Kidney capillary endothelial cell (primary cell): ENCODE measurements around the gene SOX15.
A peak's percentile ranks its signal among the peaks of the same experiment; 100 is the strongest.

Source experiments
- DNase-seq: peaks from one replicate; pipeline ENCODE4 v3.0.0-alpha.2; 2018; ENCODE audit warnings: low spot score

The SOX15 gene

DNA sequence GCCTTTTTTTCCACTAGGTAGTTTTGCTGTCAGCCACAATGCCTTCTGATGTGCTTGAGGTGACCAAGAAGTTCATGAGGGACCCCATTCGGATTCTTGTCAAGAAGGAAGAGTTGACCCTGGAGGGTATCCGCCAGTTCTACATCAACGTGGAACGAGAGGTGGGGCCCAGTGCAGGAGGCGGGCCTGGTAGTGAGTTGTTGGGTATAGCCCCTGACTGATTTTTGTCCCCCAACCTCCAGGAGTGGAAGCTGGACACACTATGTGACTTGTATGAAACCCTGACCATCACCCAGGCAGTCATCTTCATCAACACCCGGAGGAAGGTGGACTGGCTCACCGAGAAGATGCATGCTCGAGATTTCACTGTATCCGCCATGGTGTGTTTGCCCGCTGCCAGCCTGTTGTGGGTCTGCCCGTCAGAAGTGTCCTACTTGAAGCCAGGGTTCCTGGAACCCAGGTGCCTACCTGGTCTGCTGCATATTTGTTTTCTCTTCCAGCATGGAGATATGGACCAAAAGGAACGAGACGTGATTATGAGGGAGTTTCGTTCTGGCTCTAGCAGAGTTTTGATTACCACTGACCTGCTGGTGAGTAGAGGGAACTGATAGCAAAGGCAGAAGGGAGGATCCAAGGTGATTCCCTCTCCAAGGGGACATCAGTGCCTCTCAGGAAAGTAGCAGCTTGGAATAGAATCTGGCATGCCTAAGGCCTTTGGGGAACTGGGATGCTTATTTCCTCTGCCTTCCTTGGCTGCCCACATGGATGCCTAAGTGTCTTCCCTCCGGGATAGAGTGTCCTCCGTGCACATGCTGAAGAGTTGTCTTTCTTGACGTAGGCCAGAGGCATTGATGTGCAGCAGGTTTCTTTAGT, 12.3 kb downstream of the SOX15 start:
- no peak for DNase-seq

DNA sequence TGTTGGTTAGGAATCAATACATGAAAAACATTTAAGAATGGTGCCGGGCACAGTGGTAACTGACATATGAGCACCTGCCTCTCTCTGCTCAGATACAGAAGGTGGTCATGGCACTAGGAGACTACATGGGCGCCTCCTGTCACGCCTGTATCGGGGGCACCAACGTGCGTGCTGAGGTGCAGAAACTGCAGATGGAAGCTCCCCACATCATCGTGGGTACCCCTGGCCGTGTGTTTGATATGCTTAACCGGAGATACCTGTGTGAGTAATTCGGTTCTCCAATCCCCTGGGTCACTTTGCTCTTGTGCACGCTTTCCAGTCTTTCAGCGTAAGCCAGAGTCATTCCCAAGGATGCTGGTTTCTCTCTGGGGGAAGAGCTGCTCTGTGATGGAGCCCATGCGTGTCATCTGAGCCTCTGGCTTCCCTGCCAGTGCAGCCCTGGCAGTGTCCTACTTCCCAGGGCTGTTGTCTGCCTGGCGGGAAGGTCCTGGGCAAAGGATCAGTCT, 13.4 kb downstream of the SOX15 start:
- DNase-seq: no peak

DNA sequence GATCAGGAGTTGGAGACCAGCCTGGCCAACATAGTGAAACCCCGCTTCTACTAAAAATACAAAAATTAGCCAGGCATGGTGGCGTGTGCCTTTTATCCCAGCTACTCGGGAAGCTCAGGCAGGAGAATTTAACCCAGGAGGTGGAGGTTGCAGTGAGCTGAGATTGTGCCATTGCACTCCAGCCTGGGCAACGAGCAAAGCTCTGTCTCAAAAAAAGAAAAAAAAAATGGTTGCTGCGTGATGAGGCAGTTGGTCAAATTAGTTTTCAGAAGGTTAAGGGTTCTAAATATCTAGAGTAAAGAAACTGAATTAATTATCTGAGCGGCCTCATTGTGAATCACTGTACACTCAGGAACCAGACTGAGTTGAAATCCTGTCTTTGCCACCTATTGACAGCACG, 13.9 kb downstream of the SOX15 start:
- DNase-seq: no peak

DNA sequence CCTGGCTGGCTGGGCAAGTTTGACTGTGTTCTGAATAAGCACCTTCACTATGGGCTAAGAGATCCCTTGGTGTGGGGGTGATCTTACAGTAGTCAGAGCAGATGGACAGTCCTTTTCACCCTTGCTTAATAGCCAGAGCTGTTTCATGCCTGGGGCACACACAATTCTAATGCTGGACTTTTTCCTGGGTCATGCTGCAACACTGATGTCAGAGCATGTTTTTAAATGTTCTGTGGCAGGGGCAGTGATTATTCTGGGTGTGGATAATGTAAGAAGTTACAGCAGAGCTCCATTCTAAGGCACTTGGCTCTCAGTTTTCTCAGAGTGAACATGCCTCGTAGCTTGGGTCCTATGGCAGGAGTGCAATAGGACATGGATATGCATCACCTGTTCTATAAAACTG, 14.4 kb downstream of the SOX15 start:
- no peak for DNase-seq

DNA sequence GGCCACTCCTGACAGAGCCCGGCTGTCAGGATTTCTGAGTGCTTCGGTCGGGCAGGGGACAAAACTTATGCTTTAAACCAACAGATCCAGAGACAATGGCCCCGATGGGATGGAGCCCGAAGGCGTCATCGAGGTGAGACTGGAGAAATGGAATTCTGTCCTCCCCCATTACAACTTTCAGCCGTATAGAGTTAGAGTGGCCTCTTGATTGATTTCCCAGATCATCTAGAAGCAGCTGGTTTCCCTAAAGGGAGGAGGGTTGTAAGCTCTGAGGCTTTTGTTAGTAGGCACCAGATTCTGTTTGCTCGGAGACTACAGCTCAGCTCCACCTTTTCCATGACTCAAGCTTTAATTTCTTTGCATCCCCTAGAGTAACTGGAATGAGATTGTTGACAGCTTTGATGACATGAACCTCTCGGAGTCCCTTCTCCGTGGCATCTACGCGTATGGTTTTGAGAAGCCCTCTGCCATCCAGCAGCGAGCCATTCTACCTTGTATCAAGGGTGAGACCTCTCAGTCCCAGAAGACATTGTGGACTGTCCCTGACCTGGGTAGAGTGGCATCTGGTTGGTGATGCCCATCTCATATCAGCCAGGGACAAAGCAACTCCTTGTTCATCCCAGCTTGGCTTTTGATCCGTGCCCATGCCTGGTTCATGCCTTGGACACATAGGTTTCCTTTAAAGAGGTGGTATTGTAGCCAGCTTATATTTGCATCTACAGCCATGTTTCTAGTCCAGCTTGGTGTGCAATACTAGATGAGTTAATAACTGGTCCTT, 15.5 kb downstream of the SOX15 start:
- DNase-seq: no peak

DNA sequence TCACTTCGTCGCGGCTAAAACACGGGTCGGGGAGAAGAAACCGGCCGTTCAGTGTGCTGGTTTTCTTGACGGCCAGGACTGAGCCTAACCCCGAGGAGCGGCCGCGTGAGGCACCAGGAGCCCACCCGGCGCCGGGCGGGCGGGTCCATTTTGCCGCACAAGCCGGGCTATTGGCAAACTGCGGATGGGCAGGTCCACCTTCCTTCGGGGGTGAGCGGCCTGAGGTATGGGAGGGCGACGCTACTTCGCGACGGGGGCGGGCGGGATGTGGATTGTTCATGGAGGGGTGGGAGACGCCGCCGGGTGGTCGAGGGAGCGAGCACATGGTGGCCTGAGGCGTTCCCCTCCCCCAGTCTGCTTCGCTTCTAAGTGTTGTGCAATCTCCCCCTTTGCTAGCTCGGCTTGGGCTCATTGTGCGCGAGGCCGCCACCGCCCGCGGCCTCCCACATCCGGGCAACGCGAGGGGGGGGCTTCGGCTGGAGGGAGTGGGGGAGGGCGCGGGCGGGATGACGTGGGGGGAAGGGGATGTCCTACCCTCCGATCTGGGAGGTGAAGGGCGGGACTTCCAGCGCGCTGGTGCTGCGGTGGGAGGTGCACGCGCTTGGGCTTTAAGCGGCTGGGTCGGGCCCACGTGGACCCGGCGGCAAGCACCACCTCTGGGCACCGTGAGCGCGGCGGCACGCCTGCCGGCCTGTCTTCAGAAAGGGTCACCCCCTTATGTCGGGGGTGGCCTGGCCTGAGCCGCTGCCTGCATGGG, 16.4 kb downstream of the SOX15 start:
- peak; percentile 73 for DNase-seq

DNA sequence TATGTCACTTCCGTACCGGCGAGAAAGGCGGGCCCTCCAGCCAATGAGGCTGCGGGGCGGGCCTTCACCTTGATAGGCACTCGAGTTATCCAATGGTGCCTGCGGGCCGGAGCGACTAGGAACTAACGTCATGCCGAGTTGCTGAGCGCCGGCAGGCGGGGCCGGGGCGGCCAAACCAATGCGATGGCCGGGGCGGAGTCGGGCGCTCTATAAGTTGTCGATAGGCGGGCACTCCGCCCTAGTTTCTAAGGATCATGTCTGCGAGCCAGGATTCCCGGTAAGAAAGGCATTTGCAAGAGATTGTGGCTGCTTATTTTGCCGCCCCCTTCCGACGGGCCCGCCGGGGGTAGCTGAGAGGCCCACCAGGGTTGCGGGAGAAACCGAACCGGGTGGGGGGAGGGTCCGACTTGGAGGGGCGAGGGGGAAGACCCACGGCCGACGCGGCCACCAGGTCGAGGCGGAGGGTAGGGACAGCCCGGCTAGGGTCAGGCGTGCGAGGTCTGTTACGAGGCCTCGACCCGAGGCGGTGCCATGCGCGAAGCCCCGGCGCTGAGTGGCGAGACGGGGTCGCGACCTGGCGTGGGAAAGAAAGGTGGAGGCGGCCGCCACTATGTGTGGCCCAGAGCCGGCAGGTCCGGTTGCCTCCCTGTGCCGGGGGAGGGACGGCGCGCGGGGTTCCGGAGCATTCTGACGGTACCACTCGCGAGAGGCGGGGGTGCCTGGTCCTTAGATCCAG, 17.1 kb downstream of the SOX15 start:
- DNase-seq: peak; percentile 100

DNA sequence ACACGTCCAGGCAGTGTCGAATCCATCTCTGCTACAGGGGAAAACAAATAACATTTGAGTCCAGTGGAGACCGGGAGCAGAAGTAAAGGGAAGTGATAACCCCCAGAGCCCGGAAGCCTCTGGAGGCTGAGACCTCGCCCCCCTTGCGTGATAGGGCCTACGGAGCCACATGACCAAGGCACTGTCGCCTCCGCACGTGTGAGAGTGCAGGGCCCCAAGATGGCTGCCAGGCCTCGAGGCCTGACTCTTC, 17.6 kb downstream of the SOX15 start:
- DNase-seq: no peak

DNA sequence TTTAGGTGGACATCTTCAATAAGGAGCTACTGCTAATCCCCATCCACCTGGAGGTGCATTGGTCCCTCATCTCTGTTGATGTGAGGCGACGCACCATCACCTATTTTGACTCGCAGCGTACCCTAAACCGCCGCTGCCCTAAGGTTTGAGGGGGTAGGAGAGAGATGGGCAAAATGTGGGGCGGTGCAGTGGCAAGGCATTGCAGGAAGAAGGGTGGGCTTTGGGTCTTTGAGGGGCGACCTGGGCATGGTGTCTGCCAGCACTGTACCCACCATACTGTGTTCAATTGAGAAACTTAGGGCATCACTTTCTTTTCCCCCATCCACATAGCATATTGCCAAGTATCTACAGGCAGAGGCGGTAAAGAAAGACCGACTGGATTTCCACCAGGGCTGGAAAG, 19.5 kb downstream of the SOX15 start:
- no peak for DNase-seq

DNA sequence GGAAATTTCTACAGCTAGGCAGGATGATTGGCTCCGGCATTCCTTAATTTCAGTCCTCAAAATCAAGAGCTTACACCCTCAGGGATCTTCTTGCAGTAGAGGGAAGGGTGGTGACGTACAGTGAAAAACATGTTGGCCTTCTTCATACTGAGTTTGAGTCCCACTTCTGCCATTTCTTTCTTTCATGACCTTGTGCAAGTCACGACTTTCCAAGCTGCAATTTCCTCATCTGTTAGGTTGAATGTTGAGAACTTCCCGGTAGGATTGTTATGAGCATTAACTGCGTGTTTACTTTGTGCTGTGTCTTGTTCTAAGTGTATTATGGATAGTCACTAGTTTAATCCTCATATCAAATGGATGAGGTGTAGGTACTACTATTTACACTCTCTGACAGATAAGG, 20.3 kb downstream of the SOX15 start:
- DNase-seq: no peak

DNA sequence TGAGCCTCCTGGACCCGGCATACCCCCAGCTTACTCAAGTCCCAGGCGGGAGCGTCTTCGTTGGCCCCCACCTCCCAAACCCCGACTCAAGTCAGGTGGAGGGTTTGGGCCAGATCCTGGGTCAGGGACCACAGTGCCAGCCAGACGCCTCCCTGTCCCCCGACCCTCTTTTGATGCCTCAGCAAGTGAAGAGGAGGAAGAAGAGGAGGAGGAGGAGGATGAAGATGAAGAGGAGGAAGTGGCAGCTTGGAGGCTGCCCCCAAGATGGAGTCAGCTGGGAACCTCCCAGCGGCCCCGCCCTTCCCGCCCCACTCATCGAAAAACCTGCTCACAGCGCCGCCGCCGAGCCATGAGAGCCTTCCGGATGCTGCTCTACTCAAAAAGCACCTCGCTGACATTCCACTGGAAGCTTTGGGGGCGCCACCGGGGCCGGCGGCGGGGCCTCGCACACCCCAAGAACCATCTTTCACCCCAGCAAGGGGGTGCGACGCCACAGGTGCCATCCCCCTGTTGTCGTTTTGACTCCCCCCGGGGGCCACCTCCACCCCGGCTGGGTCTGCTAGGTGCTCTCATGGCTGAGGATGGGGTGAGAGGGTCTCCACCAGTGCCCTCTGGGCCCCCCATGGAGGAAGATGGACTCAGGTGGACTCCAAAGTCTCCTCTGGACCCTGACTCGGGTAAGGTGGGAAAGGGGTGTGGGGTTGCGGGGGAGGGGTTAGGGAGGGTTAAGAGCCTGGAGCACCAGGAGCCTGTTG, 26.6 kb downstream of the SOX15 start:
- no peak for DNase-seq

DNA sequence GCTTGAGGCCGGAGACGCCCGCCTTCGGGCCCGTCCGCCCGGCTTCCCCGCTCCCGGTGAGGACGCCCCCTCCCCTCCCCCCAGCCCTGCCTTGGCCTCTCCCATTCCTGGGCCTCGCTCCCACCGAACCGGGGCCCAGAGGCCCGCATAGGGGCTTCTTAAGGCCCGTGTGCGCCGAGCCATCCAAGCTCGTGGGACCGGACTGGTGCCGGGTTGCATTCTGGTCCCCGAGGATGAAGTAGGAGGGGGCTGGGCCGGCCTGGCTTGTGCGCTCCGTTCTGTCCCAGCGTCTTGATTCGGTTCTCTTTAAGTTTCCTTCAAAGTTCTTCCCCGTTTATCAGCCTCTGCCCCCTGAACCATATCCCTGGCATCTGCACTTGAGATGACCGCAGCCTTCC, 27.7 kb downstream of the SOX15 start:
- DNase-seq: no peak

DNA sequence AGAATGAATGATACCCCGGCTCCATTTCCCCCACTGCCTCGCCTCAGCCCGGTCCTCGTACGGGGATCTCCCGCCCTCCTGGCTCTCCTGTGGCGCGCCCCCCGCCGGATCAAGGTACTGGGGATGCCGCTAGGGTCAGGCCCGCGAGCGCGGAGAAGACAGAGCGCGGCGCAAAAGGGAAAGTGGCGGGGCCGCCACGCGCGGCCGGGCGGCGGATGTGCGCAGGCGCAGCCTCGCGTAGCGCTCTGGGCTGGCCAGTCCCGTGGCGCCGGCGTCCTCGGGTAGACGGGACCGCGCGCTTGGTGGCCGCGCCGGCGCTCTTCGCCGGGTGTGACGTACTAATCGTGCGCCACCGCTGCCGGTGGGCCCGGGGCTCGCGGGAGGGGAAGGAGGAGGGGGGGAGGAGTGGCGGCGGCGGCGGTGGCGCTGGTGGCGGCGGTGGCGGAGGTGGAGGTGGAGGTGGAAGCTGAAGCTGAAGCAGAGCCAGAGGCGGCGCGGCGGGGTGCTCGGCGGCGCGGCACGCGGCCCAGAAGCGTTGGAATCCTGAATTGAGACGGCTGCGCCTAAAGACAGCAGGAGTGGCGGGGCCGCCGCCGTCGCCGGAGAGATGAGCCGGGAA, 28.2 kb downstream of the SOX15 start, which contains the start of gene SENP3:
Gene SENP3 (plus strand): TSS at position 331 of the 619 bp plus-strand sequence. CDS start 1,158 bp downstream, outside the sequence.
- peak; percentile 86 for DNase-seq

DNA sequence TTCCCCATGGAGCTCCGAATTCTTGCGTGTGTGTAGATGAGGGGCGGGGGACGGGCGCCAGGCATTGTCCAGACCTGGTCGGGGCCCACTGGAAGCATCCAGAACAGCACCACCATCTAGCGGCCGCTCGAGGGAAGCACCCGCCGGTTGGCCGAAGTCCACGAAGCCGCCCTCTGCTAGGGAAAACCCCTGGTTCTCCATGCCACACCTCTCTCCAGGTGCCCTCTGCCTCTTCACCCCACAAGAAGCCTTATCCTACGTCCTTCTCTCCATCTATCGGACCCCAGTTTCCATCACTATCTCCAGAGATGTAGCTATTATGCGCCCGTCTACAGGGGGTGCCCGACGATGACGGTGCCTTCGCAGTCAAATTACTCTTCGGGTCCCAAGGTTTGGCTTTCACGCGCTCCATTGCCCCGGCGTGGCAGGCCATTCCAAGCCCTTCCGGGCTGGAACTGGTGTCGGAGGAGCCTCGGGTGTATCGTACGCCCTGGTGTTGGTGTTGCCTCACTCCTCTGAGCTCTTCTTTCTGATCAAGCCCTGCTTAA, 28.8 kb downstream of the SOX15 start:
- peak; percentile 85 for DNase-seq

DNA sequence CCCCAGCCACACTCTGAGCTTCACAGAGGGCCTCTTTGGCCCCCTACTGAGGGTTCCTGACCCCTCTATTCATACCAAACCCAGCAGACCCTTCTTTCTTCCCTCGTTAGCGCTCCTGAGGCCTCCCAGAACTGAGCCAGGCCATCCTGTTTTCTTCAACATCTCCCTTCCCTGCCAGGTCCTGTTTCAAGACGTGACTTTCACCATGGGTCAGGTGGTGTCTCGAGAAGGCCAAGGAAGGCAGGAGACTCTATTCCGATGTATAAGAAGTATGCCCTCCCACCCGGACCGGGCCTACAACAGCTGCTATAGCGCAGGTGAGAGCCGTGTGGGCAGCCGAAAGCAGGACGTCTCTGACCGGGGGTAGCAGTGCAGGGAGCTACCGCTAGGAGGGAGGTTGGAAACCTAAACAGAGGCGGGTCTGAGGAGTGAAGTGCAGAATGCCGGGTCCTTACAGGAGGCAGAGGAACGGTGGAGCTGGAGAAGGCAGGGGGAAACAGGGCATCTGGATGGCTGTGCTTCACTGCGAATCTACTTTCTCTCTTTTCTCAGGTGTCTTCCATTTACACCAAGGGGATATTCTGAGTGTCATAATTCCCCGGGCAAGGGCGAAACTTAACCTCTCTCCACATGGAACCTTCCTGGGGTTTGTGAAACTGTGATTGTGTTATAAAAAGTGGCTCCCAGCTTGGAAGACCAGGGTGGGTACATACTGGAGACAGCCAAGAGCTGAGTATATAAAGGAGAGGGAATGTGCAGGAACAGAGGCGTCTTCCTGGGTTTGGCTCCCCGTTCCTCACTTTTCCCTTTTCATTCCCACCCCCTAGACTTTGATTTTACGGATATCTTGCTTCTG, 29.5 kb downstream of the SOX15 start:
- no peak for DNase-seq

DNA sequence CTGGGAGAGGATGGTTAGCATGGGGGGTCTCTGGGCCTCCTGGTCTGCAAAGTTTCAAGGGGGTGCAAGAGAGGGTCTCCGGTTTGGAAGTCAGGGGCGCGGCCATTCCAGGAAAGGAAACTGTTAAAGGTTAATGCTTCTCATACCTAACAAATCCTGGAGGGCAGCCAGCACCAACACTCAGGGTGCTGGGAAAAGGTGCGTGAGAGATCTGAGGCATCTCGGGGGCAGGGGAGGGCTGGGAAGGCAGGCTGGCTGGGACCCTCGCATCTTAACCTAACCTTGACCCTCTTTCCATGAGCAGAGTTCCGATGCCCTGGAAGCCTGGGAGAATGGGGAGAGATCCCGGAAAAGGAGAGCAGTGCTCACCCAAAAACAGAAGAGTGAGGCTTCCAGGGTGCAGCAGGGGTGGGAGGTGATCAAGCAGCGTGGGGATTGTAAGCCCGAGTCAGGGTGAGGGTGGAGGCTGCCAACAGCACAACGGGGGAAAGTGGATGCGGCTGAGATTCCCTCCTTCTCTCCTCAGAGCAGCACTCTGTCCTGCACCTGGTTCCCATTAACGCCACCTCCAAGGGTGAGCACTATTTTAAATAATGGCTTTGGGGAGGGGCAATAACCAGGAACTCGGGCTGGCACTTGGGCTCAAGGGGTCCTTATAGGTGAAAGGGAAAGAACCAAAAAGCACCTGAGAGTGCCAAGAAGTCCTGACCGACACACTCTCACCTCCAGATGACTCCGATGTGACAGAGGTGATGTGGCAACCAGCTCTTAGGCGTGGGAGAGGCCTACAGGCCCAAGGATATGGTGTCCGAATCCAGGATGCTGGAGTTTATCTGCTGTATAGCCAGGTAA, 30.3 kb downstream of the SOX15 start:
- no peak for DNase-seq

DNA sequence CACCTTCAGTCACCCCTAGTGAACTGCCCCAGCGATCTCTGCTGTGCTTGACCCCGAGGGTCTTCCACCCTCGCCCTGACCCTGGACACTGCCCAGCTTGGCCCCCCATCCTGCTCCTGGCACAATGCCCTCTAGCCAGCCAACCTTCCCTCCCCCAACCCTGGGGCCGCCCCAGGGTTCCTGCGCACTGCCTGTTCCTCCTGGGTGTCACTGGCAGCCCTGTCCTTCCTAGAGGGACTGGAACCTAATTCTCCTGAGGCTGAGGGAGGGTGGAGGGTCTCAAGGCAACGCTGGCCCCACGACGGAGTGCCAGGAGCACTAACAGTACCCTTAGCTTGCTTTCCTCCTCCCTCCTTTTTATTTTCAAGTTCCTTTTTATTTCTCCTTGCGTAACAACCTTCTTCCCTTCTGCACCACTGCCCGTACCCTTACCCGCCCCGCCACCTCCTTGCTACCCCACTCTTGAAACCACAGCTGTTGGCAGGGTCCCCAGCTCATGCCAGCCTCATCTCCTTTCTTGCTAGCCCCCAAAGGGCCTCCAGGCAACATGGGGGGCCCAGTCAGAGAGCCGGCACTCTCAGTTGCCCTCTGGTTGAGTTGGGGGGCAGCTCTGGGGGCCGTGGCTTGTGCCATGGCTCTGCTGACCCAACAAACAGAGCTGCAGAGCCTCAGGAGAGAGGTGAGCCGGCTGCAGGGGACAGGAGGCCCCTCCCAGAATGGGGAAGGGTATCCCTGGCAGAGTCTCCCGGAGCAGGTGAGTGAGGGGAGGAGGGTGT, 31.2 kb downstream of the SOX15 start, which contains the start of gene TNFSF13:
Gene TNFSF13 (plus strand): TSS at position 207 of the 776 bp plus-strand sequence. CDS start 290 bp downstream, at position 497.
- no peak for DNase-seq
